Islet of Langerhans (tissue), 1 donor: ENCODE data around the gene FYB1.

Experiments used
- FAIRE-seq: peaks from one replicate; lab custom pipeline; 2011; peaks lifted over from hg19 to GRCh38; lab: Jason Lieb, UNC

FYB1 gene

DNA sequence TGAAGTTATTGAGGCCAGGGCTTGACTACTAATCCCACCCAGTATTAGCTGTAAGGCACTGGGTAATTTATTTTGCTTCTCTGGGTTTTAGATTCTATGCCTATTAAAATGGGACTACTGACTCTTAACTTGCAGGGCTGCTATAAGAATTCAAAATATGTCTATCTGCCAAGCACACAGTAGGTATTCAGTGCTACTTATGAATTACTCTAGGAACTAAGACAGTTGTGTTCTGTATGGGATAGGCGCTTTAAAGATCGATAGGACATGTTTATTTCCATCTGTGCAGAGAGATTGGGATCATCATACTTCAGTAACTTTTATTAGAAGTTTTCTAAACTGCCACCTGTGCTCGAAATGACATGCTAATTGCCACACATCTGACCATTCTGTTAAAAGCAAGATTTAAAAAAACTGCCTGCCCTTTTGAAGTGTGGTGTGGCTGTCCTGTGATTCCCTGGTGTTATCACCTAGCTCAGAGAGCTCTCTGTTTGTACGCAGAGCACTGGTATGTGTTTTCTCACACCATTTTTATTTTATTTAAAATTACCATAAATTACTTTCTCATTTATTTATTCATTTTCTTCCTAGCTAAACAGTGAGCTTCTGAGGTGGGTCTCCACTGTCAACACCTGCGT is 58.7 kb downstream of the FYB1 start:
- FAIRE-seq, result no peak

DNA sequence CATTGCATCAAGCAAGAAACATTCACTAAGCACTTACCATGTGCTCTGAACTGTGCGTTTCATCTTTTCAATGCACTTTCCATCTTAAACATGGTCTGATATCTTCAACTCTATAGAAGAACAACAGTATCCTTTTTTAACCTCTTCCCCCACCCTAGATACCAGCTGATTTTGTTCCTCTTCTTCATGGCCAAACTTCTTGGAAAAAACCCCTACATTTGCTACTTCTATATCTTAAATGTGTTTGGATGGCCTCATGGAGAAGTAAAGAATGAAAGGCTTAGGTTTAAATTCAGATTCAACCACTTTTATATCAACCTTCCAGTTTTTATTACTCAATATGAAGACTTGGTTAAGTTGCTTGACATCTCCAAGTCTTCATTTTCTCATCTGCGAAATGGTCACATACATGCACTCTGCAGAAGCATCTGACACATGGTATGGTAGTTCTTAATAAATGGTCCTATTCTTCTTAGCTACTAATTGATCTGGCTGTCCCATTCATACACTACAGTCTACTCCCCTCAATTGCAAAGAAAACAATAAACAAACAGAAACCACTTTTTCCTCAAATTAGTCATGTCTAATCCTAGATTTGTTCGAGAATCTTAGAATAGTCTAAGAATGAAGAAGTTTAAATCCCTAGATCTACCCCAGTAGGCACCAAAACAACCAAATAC is 59.4 kb downstream of the FYB1 start:
- FAIRE-seq, result no peak

DNA sequence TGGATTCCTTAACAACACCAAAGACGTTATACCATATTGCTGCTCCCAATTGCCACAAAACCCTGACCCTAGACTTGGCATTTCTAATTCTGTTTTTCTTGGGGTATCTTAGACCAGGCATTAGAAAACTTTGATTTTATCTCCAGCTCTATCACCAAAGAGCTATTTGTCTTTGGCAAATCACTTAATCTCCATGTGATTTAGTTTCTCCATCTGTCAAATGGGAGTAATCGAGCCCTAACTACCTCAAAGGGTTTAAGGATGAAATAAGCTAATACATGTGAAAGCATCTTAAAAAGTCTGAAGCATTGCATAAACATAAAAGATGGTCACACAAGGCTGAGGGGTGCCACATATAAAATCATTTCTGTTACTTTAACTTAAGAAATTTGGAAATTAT is 60.6 kb downstream of the FYB1 start:
- FAIRE-seq, result no peak

DNA sequence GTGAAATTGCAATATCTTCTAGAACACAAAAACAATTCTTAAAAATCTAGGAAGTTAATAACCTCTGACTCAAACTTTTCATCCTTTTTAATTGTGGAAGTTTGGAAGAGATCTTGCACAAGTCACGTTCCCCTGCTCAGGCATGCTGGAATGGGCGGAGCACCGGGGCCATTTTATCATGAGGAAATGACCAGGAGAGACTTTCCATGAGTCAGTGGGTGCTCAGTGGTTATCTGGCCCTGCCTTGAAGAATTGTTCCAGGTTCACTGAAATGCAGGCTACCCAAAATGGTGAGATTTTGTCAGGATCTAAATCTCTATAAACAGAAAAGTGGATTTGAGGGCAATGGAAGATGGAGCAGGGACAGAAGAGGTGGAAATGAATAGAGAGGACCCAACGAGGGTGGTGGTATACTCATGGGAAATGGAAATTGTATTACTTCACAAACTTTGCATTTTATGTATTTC is 61.2 kb downstream of the FYB1 start:
- no peak for FAIRE-seq

DNA sequence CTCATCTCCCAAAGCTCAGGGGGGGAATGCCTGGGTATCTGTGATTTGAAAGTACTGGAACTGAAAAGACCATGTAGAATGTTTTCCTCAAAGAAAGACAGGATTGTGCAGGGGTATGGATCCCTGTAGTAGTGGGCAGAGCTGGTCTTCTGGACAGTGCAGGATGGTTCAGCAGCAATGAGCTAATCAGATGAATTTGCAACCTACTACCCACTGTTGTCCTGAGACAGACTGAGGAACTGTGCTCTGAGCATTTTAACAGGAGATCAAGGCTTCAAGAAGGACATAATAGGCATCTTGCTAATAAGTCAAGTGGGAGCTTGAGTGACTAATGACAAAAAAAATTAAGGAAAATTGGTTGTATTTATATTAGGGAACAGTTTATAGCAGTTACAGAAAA is 61.7 kb downstream of the FYB1 start:
- FAIRE-seq, result no peak

DNA sequence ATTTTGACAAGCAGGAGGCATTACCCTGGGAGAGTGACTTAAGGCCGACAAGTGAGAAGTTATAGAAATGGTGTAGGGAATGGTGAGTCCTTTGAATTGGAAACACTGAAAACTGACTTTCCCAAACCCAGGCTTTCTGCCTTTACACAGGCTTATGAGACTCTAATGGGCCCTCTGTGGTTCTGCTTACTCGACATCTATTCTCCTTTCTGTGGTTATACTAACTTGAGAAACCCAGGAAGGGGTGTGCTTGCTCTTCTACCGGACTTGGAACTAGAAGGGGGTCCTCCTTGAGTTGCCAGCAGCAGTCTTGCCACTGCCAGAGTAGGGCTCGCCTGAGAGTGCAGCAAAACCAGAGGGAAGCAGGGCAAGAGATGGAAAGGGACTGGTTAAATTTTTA is 63.3 kb downstream of the FYB1 start:
- no peak for FAIRE-seq

DNA sequence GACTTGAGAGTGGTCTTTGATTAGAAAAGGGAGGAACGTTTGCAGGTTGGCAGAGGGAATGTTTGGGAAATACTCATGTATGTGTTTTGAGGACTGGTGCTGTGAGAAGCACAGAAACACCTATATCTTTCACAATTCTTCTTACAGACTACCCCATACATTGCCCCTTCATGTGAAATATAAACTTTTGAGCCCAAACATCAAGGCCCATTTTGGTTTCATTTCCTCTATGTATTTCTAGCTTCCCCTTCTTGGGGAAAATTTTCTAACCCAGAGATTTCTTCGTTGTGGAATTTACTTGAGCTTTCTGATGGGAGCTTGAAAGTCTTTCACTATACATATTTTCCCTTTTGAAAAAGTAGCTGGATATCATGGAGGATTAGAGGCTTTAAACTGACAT is 67.6 kb downstream of the FYB1 start:
- no peak for FAIRE-seq

DNA sequence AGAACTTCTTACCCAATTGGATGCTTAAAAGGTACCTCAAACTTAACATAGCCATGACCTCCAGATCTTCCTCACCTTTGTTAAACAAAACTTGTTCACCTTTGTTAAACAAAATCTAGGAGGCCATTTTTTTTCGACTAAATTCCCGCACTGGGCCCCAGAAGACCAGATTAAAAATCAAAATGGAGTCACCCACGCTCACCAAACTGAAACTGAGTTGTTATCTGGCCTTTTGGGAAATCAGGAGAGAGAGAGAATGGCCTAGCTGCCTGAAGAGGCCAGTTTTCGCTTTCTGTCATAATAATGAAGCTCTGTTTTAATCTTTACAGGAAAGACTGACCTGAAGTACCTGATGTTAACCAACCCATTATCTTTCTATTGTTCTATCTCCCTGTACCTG is 69.4 kb downstream of the FYB1 start:
- no peak for FAIRE-seq

DNA sequence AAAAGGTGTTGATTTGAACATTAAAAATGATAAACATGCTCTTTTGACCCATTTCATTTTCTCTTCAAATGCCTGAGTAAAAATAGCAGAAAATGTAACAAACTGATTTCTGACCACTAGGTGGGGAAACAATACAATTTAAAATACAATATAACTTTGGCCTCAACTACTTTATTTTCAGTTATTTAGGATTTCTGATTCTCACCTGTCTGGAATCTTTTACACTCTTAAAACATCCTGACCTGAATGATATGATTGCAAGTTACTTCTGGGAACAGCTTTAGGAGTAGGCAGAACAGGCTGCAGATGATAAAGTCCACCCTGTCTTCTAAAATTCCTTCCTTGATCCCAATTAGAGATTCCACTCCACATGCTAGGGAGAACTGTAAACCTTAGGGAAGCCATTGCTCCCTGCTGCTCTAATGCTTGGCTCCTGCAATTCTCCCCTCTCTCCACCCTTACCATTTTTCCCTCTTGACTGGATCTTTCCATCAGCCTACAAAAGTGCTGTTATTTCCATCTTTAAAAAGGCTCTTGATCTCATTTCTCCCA is 70.3 kb downstream of the FYB1 start:
- no peak for FAIRE-seq

DNA sequence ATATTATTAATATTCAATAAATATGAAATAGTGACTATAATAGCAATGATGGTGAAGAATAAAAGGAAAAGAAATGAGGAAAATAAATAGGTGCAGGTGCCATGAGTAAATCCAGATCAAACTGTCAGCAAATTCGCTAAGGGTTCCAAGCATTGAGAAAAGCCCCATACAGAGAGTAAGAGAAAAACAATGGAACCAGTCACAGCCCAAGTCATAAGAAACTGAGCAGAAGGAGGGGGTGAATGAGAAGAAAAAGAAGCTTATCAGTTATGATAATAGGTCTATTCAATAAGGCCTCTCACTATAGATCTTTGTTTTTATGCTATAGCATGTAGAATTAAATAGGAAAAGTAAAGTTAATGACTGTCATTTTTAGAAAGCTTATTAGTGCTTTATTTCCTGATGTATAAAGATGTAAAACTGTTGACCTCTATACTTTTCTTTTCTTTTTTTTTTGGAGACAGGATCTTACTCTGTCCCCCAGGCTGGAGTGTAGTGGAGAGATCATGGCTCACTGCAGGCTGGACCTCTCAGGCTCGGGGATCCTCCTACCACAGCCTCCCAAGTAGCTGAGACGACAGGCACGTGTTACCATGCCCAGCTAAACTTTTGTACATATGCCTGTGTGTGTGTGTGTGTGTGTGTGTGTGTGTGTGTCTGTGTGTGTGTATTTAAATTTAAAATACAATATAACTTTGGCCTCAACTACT is 72.4 kb downstream of the FYB1 start:
- FAIRE-seq, result no peak

DNA sequence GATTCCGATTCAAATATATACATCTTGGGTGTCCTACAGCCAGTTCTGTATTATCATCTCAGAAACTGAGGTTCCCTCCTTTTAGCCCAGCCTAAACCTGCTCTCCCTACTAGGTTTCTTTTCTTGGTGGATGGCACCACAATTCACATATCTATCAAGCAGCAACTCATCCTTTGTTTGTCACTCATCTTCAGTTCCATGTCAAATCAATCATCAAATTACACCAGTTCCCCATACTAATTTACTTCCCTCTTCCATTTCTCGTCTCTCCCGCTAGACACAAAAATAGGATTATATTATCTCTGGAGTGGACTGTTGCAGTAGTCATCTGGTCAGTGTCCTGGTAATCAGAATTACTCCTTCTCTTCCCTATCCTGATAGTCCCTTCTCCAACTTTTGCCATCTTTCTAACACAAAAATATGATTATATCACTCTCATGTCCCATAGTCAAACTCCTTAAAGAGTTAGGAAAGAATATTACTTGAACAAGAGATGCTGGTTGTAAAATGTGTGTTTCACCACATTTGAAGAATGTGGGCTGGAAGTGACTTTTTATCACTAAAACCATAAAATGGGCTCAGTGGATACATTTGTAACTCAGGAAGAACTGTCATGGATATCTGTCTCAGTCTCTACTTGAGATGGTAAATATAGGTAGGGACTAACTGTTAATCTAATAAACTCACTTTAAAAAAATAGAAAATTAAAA is 76.1 kb downstream of the FYB1 start:
- FAIRE-seq, result no peak

DNA sequence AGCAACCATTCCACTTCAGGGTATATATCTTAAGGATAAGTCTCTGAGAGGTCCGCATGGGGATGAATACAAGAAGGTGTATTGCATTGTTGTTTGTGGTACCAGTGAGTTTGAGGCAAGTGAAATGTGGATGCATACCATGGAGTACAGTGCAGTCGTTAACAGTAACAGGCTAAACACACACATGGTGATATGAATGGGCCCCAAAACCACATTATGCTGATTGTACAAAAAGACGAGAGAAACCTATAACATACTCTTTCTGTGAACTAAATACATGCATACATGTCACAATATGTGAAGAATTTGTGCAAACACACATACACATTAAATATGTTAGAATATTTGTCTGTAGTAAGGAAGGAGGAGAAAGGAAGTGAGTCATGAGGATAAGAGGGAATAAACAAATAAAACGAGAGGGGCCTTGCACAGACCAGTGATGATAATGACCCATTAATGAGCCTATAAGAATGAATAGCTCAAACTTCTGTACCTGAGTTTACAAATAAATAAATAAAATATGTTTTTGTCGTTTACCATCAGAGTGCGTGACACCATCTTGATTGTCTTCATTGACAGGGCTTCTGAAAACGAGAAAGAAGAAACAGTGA is 78.7 kb downstream of the FYB1 start:
- no peak for FAIRE-seq

DNA sequence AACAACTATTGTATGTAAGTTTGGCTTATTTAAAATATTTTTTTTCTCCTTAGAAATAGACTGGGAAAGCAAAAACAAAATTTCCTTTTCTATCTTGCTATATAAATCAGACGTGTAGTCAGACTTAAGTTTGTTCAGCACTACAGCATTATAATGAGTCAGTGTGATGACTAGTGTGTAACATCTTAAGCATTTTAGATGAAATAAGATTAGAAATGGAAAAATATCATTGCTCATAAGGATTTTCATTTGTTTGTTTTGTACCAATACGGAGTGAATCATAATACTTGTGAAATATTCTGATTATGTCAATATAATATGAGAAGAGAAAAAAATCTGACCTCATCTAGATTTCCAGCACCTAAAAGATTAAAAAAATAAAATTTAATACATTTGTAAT is 80.5 kb downstream of the FYB1 start:
- FAIRE-seq, result peak; percentile 41

DNA sequence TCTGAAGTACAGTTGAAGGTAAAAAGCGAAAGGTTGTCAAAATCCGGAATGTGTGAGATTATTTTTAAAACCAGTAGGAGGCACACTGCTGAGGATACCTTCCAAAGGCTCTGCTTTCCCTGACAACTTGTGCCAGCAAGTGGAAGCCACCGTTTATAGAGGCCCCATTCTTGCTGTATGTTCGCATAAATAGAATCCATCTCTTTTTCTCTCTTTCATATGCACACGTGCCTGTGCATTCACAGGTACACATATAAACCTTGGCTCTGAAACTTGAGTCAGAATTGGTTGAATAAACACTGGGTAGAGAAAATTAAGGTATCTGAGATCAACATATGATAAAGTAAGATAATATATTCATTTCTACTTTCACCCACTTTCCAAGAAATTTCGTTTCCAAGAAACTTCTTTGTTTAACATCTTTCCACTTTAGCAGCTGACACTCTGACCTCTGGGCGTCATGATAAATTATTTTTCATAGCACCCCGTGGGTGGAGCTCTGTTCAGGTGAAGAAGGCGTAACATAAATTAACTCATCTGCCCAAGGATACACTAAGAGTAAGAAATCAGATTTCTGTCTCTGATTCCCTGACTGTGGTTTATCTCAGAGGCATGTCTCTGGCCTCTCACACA is 81.4 kb downstream of the FYB1 start:
- no peak for FAIRE-seq

DNA sequence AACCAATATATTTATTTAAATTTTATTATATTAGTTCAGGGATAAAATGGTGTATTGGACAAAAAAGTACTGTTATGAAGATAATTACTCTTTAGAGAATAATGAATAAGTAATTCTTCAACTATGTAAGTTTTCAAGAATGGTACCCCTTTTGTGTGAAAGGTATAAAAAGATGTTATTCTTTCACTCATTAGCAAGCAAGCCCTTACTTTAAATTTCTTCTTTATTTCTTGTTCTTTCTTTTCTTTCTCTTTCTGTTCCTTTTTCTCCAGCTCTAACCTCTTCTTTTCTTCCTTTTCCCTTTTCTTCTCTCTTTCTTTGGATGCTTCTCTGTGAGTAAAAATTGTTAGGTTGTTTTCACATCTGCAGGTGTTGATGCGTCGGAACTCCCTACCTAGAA is 82.0 kb downstream of the FYB1 start:
- no peak for FAIRE-seq

DNA sequence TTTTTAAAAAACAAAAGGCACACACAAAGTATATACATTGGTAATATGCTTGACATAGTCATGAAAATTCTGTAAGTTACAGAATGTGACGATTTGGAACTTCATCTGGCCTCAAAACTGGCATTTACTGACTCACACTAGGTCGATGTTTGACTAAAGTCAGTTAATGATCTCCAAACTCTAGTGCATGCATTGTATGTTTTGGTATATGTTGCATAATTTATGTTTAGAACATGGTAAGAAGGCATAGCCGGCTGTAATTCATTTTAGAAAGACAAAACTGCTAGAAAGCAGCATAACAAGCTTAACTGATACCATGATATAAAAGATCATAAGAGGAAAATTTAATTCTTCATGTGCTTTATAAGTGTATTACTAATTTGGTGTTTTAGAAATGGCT is 86.6 kb downstream of the FYB1 start:
- no peak for FAIRE-seq

DNA sequence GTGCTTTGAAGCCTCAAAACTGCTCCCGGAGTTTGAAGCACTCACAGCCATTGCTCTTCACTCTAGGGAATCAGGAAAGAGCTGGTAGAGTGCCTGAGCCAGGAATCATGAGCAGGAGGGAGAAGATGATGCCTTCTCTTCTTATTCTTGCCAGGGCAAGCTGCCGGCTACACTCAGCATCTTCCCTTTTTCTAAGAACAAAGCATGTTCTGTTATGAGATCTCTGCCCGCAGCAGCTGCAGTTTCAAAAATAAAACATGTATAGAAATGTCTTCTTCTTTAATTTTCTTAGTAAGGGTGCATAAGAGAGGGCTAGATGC is 87.3 kb downstream of the FYB1 start:
- no peak for FAIRE-seq

DNA sequence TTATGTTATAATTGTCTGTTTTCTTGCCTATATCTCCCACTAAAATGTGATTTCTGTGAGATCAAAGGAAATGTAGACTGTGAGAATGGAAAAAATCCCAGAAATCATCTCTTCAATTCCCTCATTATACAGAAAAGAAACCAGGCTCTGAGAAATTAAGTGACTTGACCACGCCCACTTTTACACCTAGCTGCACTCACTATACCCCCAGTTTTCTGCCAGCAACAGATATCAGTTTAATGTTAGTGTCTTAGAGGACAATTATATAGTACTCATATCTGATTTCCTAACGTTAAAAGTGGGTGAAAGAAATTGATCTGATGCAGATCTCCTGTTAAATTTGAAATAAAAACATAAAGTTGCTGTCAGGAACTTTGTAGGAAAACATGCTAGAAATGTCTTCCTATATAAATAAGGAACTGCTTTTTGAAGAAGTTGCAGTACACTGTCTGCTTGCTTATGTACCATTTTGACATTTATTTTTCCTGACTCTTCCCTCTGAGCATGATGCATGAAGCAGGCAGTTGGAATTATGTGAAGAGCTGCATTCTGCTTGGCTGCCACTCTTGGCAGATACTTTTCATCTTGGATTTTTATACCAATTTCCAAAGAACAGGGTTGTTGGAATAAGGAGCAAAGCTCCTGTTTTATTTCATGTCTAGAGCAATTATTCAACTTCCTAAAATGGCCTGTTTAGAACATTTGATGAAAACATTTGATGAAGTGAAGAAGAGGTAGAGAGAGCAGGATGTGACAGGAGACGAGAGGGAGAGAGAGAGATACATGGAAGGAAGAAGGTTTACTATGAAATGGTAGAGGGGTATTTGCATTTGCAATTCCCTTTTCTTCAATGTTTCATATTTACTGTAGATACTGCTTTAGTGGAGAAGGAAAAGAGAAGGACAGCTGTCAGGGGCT is 87.9 kb downstream of the FYB1 start:
- no peak for FAIRE-seq

DNA sequence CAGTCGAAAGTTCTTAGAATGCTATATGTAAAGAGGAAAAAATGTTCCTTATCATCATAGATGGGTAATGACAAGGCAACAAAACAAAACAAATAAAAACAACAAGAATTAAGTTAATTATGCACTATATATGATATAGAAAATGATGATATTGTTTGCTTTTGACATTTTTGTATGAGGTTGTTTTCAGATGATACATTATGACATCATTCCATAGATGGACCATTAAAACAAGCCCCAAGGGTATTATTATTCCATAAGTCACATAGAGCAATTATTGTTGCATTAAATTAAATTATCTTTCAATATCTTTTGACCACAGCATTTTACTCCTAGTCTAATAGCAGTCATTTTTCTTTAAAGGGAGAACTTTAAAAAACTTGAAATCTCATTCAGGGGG is 88.6 kb downstream of the FYB1 start:
- FAIRE-seq, result no peak

DNA sequence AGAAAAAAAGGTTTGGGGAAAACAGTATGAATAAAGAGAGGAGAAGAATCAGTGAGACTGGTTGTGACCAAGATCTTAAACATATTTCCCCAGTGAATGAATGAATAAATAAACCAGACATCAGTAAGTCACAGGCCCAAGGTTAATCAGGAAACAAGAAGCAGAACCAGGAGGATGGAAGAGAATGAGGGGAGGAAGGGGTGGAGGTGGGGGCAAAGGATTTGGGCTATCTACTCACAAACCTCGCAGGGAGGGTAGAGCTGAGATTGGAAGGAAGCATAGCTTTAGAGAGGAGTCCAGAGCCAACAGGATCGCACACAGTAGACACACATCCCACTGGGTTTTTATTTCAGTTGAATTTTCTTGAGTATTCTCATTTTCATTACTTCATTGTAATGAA is 97.4 kb downstream of the FYB1 start:
- no peak for FAIRE-seq

DNA sequence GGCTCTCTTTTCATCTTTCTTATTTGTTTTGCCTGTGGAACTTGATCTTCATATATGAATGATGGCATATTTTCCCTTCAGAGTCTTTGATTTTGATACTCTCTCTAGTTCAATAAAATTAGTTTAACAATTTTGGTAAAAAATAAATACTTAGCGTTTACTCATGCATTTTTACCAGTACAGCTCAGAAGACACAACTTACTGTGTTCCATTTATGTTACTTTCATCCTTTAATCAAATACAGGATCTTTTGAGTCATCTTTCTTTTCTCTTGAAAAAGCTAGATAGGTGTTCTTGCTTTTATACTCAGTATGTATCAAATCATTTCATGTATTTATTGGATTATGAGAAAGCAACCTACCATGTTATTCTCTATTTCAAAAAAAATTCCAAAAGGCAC is 98.0 kb downstream of the FYB1 start:
- FAIRE-seq, result no peak
